IPS-15b (cell line): ENCODE results near the gene OPN3.

Experiments
- H3K27me3 ChIP-seq: one replicate; pipeline ENCODE4 v1.6.1; 2013; ENCODE audit warnings: low read length; ENCODE audit not compliant: control insufficient read depth, insufficient read depth
- H3K36me3 ChIP-seq: one replicate; pipeline ENCODE4 v1.6.1; 2013; ENCODE audit warnings: low read length; ENCODE audit not compliant: control insufficient read depth, insufficient read depth
- H3K4me1 ChIP-seq: one replicate; pipeline ENCODE4 v1.6.1; 2013; ENCODE audit warnings: mild to moderate bottlenecking, low read length; ENCODE audit not compliant: control insufficient read depth, insufficient read depth
- H3K4me3 ChIP-seq: one replicate; pipeline ENCODE4 v1.5.1; 2013; ENCODE audit warnings: low read depth, low read length
- H3K9ac ChIP-seq: one replicate; pipeline ENCODE4 v1.6.1; 2013; ENCODE audit warnings: low read depth, mild to moderate bottlenecking, low read length
- H3K9me3 ChIP-seq: one replicate; pipeline ENCODE4 v1.6.1; 2013; ENCODE audit warnings: mild to moderate bottlenecking, low read length; ENCODE audit not compliant: control insufficient read depth, insufficient read depth

OPN3 gene

DNA sequence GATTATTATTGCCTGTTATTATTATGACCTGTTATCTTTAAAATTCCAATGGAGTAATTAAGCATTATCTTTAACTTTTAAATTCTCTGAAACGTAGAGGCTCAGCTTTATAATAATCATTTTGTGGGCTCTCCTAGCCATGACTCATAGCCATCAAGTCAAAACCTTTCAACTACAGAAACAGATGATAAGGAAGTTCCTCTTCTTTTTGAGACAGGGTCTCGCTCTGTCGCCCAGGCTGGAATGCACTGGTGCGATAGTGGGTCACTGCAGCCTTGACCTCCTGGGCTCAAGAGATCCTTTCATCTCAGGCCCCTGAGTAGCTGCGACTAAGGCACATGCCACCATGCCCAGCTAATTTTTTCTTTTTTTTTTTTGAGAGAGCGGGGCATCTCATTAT is 43.5 kb downstream of the OPN3 start:
- H3K9ac ChIP-seq, result no peak overlapping the region
- no peaks in the 10 kb centered on the region for H3K4me1 ChIP-seq
- no peaks in the 10 kb centered on the region for H3K9me3 ChIP-seq
- no peaks in the 10 kb centered on the region for H3K27me3 ChIP-seq
- no peaks in the 10 kb centered on the region for H3K36me3 ChIP-seq
- no peak overlapping the region for H3K4me3 ChIP-seq

DNA sequence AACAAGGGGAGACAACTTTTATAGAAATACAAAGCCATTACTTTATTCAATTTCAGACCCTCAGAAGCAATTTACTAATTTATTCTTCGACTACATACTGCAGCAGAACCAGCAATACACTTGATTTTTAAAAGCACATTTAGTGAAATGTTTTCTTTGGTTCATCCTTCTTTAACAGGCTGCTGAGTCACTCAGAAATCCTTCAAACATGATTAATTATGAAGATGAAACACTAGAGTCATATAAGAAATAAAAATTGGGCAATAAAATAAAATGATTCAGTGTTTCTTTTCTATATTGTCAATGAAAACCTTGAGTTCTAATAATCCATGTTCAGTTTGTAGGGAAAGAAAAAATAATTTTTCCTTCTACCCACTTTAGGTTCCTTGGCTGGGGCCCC is 47.0 kb downstream of the OPN3 start:
- H3K4me3 ChIP-seq, result no peak overlapping the region
- no peaks in the 10 kb centered on the region for H3K9me3 ChIP-seq

DNA sequence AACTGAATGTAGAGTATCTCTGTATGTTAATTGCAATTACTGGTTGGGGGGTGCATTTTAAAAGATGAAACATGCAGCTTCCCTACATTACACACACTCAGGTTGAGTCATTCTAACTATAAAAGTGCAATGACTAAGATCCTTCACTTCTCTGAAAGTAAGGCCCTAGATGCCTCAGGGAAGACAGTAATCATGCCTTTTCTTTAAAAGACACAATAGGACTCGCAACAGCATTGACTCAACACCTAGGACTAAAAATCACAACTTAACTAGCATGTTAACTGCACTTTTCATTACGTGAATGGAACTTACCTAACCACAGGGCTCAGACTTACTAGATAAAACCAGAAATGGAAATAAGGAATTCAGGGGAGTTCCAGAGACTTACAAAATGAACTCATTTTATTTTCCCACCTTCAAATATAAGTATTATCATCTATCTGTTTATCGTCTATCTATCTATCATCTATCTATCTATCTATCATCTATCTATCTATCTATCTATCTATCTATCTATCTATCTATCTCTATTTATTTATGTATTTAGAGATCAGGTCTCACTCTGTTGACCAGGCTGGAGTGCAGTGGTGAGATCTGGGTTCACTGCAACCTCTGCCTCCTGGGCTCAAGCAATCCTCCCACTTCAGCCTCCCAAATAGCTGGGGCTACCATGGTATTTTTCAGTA is 47.8 kb downstream of the OPN3 start:
- H3K4me1 ChIP-seq, result no peaks in the 10 kb centered on the region
- H3K36me3 ChIP-seq, result no peaks in the 10 kb centered on the region
- no peak overlapping the region for H3K4me3 ChIP-seq
- no peaks in the 10 kb centered on the region for H3K9me3 ChIP-seq
- H3K9ac ChIP-seq, result no peak overlapping the region
- H3K27me3 ChIP-seq, result no peaks in the 10 kb centered on the region

More for the DNA sequence above, 47.0 kb downstream of the OPN3 start:
- Histone ChIP-seq H3K9ac (no peak overlapping the region), H3K36me3 (no peaks in the 10 kb centered on the region), H3K4me1 (no peaks in the 10 kb centered on the region), H3K27me3 (no peaks in the 10 kb centered on the region)

DNA sequence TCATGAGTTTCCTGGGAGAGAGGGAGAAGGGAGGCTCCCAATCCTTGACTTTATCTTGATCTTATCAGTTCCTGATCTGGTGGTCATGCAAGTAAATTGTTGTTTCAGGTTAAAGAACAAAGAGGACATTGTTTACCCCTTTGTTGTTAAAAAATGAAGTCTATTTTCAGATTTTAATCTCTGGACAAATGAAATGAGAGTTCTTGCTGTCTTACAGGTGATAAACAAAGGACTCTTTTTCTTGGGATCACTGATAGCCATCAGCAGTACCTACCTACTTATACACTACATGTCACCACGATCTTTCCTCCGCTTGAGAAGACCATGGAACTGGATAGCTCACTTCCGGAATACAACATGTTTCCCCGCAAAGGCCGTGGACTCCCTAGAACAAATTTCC is 48.4 kb downstream of the OPN3 start:
- Histone ChIP-seq H3K9ac (no peak overlapping the region), H3K9me3 (no peaks in the 10 kb centered on the region), H3K4me3 (no peak overlapping the region), H3K36me3 (no peaks in the 10 kb centered on the region), H3K4me1 (no peaks in the 10 kb centered on the region), H3K27me3 (no peaks in the 10 kb centered on the region)

DNA sequence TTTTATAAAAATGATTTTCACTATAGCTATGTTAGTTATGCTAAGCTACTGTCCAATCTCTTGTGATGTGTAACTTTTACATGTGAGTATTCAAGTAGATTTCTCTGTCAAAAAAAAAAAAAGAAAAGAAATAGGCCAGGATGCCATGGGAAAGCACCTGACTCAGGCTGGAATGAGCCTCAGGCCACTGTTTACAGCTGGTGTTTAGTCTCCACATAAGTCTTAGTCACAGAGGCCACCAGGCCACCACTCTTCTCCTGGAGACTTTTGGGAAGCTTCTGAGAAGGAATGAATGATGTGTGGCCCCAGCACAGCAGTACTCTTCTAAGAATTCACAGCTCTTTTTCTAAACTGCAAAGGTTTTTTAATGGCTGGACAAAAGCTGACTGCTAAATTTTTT is 48.9 kb downstream of the OPN3 start:
- Histone ChIP-seq H3K9me3 (no peaks in the 10 kb centered on the region), H3K4me3 (no peak overlapping the region), H3K27me3 (no peaks in the 10 kb centered on the region), H3K4me1 (no peaks in the 10 kb centered on the region), H3K9ac (no peak overlapping the region), H3K36me3 (no peaks in the 10 kb centered on the region)

DNA sequence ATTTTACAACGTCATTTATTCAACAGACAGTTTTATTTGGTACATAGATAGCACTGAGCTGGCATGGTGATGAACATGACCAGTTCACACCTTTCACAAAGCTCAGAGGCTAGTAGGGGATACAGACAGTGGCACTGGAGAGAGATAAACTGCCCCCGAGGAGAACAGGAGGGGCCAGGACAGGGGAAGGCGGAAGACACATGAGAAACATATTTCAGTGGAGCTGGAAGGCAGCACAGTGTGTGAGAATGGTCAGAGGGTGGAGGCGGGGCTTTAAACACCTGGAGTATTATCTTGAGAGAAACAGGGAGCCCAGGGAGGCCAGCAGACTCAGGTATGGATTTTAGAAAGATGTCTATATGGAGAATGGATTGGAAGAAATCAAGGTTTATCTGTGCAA is 49.5 kb downstream of the OPN3 start:
- Histone ChIP-seq H3K9me3 (no peaks in the 10 kb centered on the region), H3K36me3 (no peaks in the 10 kb centered on the region), H3K4me1 (no peaks in the 10 kb centered on the region), H3K4me3 (no peak overlapping the region), H3K9ac (no peak overlapping the region), H3K27me3 (no peaks in the 10 kb centered on the region)

DNA sequence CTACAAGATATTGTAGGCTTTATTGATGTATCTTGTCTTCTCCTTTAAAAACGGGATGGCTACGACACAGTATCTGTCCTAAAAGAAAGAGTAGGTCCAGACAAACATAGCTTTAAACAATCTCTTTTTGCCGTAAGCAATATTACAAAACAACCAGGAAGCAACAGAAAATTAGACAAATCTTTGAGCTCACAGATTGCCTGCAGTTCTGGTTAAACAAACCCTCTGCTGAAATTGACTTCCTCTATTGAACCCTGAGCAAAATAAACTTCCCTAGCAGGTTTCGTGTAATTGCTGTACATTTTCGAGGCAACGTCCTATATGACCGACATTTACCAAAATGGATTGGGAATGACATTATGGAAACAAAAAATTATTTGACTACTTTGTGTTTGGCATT is 50.6 kb downstream of the OPN3 start:
- no peaks in the 10 kb centered on the region for H3K36me3 ChIP-seq
- no peak overlapping the region for H3K9ac ChIP-seq
- H3K4me1 ChIP-seq, result no peaks in the 10 kb centered on the region
- H3K27me3 ChIP-seq, result no peaks in the 10 kb centered on the region
- no peaks in the 10 kb centered on the region for H3K9me3 ChIP-seq
- H3K4me3 ChIP-seq, result no peak overlapping the region

DNA sequence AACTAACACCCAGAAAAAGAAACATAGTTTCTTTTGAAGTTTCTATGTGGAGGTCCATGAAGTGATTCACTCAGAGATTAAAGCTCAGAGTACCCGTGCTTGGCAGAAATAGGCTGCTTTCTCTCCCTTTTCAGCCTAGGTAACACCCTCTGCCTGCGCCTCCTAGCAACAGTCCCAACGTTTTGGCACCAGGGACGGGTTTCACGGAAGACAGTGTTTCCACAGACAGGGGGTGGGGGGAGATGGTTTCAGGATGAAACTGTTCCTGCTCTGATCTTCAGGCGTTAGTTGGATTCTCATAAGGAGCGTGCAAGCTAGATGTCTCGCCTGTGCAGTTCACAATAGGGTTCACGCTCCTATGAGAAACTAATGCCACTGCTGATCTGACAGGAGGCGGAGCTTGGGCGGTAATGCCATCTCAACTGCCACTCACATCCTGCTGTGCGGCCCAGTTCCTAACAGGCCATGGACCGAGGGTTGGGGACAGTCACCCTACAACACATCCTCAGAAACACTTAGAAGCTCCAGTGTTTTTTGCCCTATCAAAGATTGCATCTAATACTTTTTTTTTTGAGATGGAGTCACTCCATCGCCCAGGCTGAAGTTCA is 53.2 kb downstream of the OPN3 start:
- Histone ChIP-seq H3K4me3 (no peak overlapping the region), H3K27me3 (no peaks in the 10 kb centered on the region), H3K4me1 (no peaks in the 10 kb centered on the region), H3K9ac (no peak overlapping the region), H3K36me3 (no peaks in the 10 kb centered on the region), H3K9me3 (no peaks in the 10 kb centered on the region)

DNA sequence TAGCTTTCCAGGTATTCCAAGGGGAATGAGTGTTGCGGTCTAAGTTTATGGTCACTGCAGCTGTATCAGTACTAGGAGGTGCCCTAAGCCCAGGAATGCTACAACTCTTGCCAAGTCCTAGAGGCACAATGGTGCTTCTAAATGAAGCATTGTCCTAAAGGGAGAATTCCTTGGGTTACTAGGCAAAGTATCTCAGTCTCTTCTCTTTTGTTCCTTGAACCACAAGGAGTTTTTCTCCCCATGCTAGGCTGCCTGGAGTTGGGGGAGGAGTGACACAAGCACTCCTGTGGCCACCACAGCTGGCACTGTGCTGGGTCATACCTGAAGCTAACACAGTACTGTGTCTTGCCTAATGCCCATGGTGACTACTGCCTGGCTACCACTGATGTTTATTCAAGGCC is 57.2 kb downstream of the OPN3 start:
- Histone ChIP-seq H3K4me3 (no peak overlapping the region), H3K9me3 (no peaks in the 10 kb centered on the region), H3K27me3 (no peaks in the 10 kb centered on the region), H3K9ac (no peak overlapping the region), H3K4me1 (no peaks in the 10 kb centered on the region), H3K36me3 (no peaks in the 10 kb centered on the region)

DNA sequence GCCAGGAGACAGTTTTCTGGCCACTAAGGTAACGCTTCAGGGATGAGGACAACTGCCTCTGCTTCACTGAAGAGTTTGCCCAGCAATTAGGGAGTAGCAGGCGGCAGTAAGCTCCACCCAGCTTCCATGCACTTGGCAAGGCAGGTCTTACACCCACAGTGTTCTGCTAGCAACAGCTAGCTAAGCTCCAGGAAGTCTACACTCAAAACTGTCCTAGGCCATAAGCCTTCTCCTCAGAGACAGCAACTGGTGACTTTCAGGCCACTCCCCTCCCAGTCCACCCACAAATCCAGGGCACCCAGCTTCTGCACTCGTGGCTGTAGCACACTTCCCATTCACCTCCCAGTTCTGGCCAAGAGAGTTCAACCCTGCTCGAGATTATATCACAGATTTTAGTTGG is 60.7 kb downstream of the OPN3 start:
- no peak overlapping the region for H3K4me3 ChIP-seq
- H3K36me3 ChIP-seq, result no peaks in the 10 kb centered on the region
- no peaks in the 10 kb centered on the region for H3K4me1 ChIP-seq
- H3K27me3 ChIP-seq, result no peaks in the 10 kb centered on the region
- no peaks in the 10 kb centered on the region for H3K9me3 ChIP-seq
- H3K9ac ChIP-seq, result no peak overlapping the region

DNA sequence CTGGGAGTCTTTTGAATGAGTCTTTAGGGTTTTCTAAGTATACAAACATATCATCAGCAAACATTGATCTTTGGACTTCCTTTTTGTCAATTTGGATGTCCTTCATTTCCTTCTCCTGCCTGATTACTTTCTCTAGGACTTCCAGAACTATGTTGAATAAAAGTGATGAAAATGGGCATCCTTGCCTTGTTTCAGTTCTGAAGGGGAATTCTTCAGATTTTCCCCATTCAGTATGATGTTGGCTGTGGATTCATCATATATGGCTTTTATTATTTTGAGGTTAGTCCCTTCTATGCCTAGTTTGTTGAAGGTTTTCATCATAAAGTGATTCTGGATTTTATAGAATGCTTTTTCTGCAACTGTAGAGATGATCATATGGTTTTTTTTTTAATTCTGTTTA is 66.0 kb downstream of the OPN3 start:
- H3K27me3 ChIP-seq, result no peaks in the 10 kb centered on the region
- H3K36me3 ChIP-seq, result no peaks in the 10 kb centered on the region
- no peak overlapping the region for H3K9ac ChIP-seq
- no peak overlapping the region for H3K4me3 ChIP-seq
- no peaks in the 10 kb centered on the region for H3K9me3 ChIP-seq
- no peaks in the 10 kb centered on the region for H3K4me1 ChIP-seq

DNA sequence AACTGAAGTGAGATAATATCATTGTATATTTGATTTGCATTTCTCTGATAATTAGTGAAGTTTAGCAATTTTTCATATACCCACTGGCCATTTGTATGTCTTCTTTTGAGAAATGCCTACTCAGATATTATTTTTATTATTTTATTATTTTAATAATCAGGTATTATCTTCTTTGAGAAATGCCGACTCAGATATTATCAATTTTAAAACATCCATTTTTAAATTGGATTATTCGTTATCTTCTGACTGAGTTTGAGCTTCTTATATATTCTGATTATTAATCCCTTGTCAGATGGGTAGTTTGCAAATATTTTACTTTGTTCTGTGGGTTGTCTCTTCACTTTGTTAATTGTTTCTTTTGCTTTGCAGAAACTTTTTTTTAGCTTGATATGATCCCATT is 70.3 kb downstream of the OPN3 start:
- no peak overlapping the region for H3K4me3 ChIP-seq
- no peaks in the 10 kb centered on the region for H3K27me3 ChIP-seq
- no peaks in the 10 kb centered on the region for H3K9me3 ChIP-seq
- no peaks in the 10 kb centered on the region for H3K36me3 ChIP-seq
- no peak overlapping the region for H3K9ac ChIP-seq
- no peaks in the 10 kb centered on the region for H3K4me1 ChIP-seq
